ENCODE results near the gene UQCRQ. TPM values are rescaled to one million over a fixed set of nuclear protein-coding genes. Genes with fewer than 3 reads are reported as not detected.
A peak's percentile ranks its signal among the peaks of the same experiment; 100 is the strongest.

Gene UQCRQ
- total RNA-seq, 1 experiment from 2014 or later = 144 TPM

GRCh38 chr5:132870801-132871200 lies 4.4 kb downstream of the UQCRQ start:
- DNase-seq (ENCODE audit: low read depth) = peak; percentile 23

GRCh38 chr5:132871459-132872284 lies 5.2 kb downstream of the UQCRQ start:
- no peak for DNase-seq (ENCODE audit: low read depth)

- no peak for DNase-seq (ENCODE audit: low read depth)
Measured at GRCh38 chr5:132872788-132873118, 6.3 kb downstream of the UQCRQ start.

- DNase-seq (ENCODE audit: low read depth) = no peak
Measured at GRCh38 chr5:132873119-132873929, 6.9 kb downstream of the UQCRQ start, which contains the start of gene LEAP2. TSS of gene LEAP2 (plus strand) at chr5:132873668. CDS start at chr5:132873695, 27 bp downstream.

- DNase-seq (ENCODE audit: low read depth) = no peak
Measured at GRCh38 chr5:132873930-132874271, 7.5 kb downstream of the UQCRQ start.

- DNase-seq (ENCODE audit: low read depth) = no peak
Measured at GRCh38 chr5:132876020-132876759, 9.7 kb downstream of the UQCRQ start.

- DNase-seq (ENCODE audit: low read depth) = no peak
Measured at GRCh38 chr5:132877466-132877865, 11.0 kb downstream of the UQCRQ start.

- peak; percentile 69 for DNase-seq (ENCODE audit: low read depth)
Measured at GRCh38 chr5:132877938-132878337, 11.5 kb downstream of the UQCRQ start.

- peak; percentile 60 for DNase-seq (ENCODE audit: low read depth)
Measured at GRCh38 chr5:132883261-132883834, 16.9 kb downstream of the UQCRQ start.

- DNase-seq (ENCODE audit: low read depth) = no peak
Measured at GRCh38 chr5:132884548-132884947, 18.1 kb downstream of the UQCRQ start.

GRCh38 chr5:132886064-132886823 lies 19.8 kb downstream of the UQCRQ start:
- no peak for DNase-seq (ENCODE audit: low read depth)

GRCh38 chr5:132887283-132887682 lies 20.8 kb downstream of the UQCRQ start:
- DNase-seq (ENCODE audit: low read depth) = no peak

GRCh38 chr5:132889501-132889900 lies 23.1 kb downstream of the UQCRQ start:
- no peak for DNase-seq (ENCODE audit: low read depth)

GRCh38 chr5:132890817-132891216 lies 24.4 kb downstream of the UQCRQ start:
- no peak for DNase-seq (ENCODE audit: low read depth)

GRCh38 chr5:132895719-132896305 lies 29.4 kb downstream of the UQCRQ start:
- no peak for DNase-seq (ENCODE audit: low read depth)

GRCh38 chr5:132896685-132897084 lies 30.2 kb downstream of the UQCRQ start:
- DNase-seq (ENCODE audit: low read depth) = no peak

- DNase-seq (ENCODE audit: low read depth) = no peak
Measured at GRCh38 chr5:132898094-132898493, 31.7 kb downstream of the UQCRQ start.

GRCh38 chr5:132901036-132901435 lies 34.6 kb downstream of the UQCRQ start:
- DNase-seq (ENCODE audit: low read depth) = no peak

GRCh38 chr5:132901730-132902129 lies 35.3 kb downstream of the UQCRQ start:
- DNase-seq (ENCODE audit: low read depth) = no peak

GRCh38 chr5:132905938-132906337 lies 39.5 kb downstream of the UQCRQ start:
- DNase-seq (ENCODE audit: low read depth) = peak; percentile 89

GRCh38 chr5:132907161-132907560 lies 40.7 kb downstream of the UQCRQ start:
- DNase-seq (ENCODE audit: low read depth) = peak; percentile 8

Data from LHCN-M2 (cell line).